Measurements from ENCODE around the gene IL22RA2. TPM values are rescaled to one million over a fixed set of nuclear protein-coding genes. Genes with fewer than 3 reads are reported as not detected.

Gene IL22RA2
- total and polyA plus RNA-seq, 3 donors from 2014 or later: not detected

DNA sequence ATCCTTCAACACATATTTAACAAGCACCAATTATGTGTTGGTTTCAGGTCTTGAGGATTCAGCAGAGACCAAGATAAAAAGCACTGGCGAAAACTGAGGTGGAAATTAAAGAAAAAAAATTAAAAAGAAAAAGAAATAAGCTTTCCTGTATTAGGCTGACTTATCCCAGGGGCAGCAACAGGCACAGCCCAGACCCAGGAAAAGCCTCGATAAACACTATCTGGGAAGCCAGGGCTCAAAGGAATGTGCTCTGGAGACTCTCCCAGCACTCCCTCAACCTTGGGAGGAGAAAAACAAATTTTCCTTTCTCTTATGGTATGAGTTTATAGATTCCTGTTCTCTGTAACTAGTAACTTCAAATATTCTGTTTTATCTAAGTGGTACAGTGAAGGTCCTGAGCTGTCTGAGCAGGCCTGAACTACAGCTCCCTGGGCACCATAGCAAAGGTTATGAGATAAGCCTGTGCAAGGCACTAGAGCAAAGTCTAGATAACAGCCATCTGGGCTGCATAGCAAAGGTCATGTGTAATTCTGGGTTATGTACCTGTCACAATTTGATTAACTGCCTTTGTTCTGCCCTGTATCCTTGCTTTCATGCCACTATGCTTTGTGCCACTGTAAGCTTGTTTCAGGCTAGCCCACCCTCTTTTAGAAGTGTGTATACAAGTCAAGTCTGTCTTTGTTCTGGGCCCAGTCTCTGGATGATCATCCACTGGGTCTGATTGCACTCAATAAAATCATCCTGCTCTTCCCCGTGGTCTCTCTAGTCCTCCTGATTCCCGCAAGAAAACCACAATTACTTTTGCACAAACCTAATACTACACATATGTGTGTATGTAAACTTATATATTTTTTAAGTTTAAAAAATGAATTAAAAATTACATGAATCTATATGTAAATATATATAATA lies 54.0 kb downstream of the IL22RA2 start:
- Histone ChIP-seq H3K27ac (no peak overlapping the region), H3K36me3 (ENCODE audit: low read depth, missing control alignments) (no peaks in the 10 kb centered on the region), H3K9me3 (no peaks in the 10 kb centered on the region), H3K27me3 (no peaks in the 10 kb centered on the region), H3K4me1 (no peaks in the 10 kb centered on the region), H3K4me3 (no peak overlapping the region)
- DNase-seq: no peak
- intact Hi-C loops (cut with DNase I; ENCODE audit: low total_unique reads): no loop called here
- WGBS, 2 donors: 55 to 82% methylated on average over 4 of the region's 4 CpGs
- no peak for TF ChIP-seq POLR2A (IDR thresholded peaks at IDR 0.05)
- TF ChIP-seq, protein P1, sequence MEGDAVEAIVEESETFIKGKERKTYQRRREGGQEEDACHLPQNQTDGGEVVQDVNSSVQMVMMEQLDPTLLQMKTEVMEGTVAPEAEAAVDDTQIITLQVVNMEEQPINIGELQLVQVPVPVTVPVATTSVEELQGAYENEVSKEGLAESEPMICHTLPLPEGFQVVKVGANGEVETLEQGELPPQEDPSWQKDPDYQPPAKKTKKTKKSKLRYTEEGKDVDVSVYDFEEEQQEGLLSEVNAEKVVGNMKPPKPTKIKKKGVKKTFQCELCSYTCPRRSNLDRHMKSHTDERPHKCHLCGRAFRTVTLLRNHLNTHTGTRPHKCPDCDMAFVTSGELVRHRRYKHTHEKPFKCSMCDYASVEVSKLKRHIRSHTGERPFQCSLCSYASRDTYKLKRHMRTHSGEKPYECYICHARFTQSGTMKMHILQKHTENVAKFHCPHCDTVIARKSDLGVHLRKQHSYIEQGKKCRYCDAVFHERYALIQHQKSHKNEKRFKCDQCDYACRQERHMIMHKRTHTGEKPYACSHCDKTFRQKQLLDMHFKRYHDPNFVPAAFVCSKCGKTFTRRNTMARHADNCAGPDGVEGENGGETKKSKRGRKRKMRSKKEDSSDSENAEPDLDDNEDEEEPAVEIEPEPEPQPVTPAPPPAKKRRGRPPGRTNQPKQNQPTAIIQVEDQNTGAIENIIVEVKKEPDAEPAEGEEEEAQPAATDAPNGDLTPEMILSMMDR (IDR thresholded peaks at IDR 0.05): no peak

DNA sequence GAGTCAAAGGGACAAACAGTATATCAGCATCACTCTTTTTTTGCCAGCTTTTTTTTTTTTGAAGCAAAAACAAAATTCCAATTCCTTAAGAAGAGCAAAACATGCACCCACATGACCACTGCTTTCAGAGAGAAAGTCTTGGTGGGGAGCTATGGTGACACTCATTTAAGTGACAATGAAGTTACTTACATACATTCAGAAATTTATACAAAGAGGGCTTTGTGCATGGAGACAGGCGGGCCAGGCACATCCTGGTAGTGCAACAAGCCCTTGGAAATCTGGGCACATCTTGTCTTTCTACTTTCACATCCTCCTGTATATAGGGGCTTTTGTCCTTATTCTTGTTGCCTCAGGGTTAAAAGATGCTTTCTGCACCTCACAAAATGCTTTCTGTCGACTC lies 55.9 kb downstream of the IL22RA2 start:
- Histone ChIP-seq H3K27ac (no peak overlapping the region), H3K4me3 (no peak overlapping the region), H3K27me3 (no peaks in the 10 kb centered on the region), H3K4me1 (no peaks in the 10 kb centered on the region), H3K9me3 (no peaks in the 10 kb centered on the region), H3K36me3 (ENCODE audit: low read depth, missing control alignments) (no peaks in the 10 kb centered on the region)
- no peak for DNase-seq
- no peak for TF ChIP-seq POLR2A (IDR thresholded peaks at IDR 0.05)
- TF ChIP-seq, protein P1 (IDR thresholded peaks at IDR 0.05): no peak
- intact Hi-C loops (cut with DNase I; ENCODE audit: low total_unique reads): no loop called here
- 68 to 80% methylated on average over 2 of the region's 2 CpGs for WGBS, 2 donors

DNA sequence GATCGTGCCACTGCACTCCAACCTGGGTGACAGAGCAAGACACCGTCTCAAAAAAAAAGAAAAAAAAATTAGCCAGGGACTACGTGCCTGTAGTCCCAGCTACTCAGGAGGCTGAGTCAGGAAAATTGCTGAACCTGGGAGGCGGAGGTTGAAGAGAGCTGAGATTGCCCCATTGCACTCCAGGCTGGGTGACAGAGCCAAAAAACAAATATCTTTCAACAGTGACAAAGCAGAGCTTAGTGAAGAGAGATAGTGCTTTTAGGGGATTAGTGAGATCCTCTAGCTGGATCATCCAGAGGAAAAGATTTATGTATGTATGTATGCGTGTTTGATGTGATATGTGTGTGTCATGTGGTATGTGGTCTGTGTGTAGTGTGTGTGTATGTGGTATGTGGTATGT lies 56.6 kb downstream of the IL22RA2 start:
- no peaks in the 10 kb centered on the region for H3K27me3 ChIP-seq
- intact Hi-C loops (cut with DNase I; ENCODE audit: low total_unique reads): no loop called here
- TF ChIP-seq, protein P1 (IDR thresholded peaks at IDR 0.05): no peak
- no peak for TF ChIP-seq POLR2A (IDR thresholded peaks at IDR 0.05)
- no peak for DNase-seq
- no peaks in the 10 kb centered on the region for H3K9me3 ChIP-seq
- H3K36me3 ChIP-seq (ENCODE audit: low read depth, missing control alignments): no peaks in the 10 kb centered on the region
- H3K4me3 ChIP-seq: no peak overlapping the region
- 72 to 93% methylated on average over 5 of the region's 5 CpGs for WGBS, 2 donors
- H3K27ac ChIP-seq: no peak overlapping the region
- H3K4me1 ChIP-seq: no peaks in the 10 kb centered on the region

DNA sequence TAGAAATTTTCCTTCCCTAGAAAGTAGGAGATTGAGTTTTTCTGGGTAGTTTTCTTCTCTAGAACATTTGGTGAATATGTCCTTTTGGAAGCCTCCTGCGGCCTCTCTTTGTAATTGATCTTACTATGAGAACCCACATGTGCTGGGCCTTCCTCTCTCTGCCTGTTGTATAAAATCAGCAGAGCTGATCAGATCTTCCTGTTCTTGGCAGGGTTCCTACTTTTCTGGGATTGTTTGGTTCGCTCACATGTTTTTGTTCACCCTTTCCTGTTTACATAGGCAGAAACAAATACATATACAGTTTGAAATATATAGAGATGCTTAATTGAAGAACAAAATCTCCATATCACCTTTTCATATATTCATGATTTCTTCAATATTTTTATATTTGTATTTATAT lies 57.8 kb downstream of the IL22RA2 start:
- Histone ChIP-seq H3K27ac (no peak overlapping the region), H3K4me1 (no peaks in the 10 kb centered on the region), H3K36me3 (ENCODE audit: low read depth, missing control alignments) (no peaks in the 10 kb centered on the region), H3K9me3 (no peaks in the 10 kb centered on the region), H3K27me3 (no peaks in the 10 kb centered on the region), H3K4me3 (no peak overlapping the region)
- intact Hi-C loops (cut with DNase I; ENCODE audit: low total_unique reads): no loop called here
- no peak for DNase-seq
- 55 to 58% methylated on average over 2 of the region's 2 CpGs for WGBS, 2 donors
- TF ChIP-seq POLR2A (IDR thresholded peaks at IDR 0.05): no peak
- TF ChIP-seq, protein P1 (IDR thresholded peaks at IDR 0.05): no peak

DNA sequence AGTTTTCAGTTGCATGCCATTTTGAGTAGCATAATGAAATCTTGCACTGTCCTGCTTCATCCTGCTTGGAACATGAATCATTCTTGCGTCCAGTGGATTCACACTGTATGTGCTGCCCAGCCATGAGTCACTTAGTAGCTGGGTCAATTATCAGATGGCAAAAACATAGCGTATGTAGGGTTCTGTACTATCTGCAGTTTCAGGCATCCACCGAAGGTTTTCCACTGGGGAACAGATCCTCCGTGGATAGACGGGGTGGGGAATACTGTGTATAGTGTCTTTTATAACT lies 61.4 kb downstream of the IL22RA2 start:
- intact Hi-C loops (cut with DNase I; ENCODE audit: low total_unique reads): no loop called here
- Histone ChIP-seq H3K4me1 (no peaks in the 10 kb centered on the region), H3K4me3 (no peak overlapping the region), H3K27me3 (no peaks in the 10 kb centered on the region), H3K27ac (no peak overlapping the region), H3K36me3 (ENCODE audit: low read depth, missing control alignments) (no peaks in the 10 kb centered on the region), H3K9me3 (no peaks in the 10 kb centered on the region)
- WGBS, 2 donors: 74 to 89% methylated on average over 5 of the region's 5 CpGs
- DNase-seq: no peak
- TF ChIP-seq, protein P1 (IDR thresholded peaks at IDR 0.05): no peak

All from testis (tissue), 3 donors.